MM.1S (cell line): ENCODE data around the gene NFIX.

Source experiments
- CTCF ChIP-seq: fragments of 300-600 bp; sonication (generic); IDR thresholded peaks from 2 replicates; pipeline ENCODE4 v1.5.1; 2016; ENCODE audit warnings: antibody characterized with exemption, low read length, mixed read lengths
- EZH2 ChIP-seq: fragments of 300-600 bp; sonication (generic); optimal IDR thresholded peaks from 2 replicates; pipeline ENCODE3; 2017; ENCODE audit warnings: low read depth, mild to moderate bottlenecking, antibody characterized with exemption, low read length, mixed read lengths
- EZH2phosphoT487 ChIP-seq: fragments of 300-600 bp; sonication (generic); IDR thresholded peaks from 2 replicates; pipeline ENCODE4 v1.6.1; 2018; ENCODE audit warnings: antibody characterized with exemption, low read length

GRCh38 chr19:13076320-13076719 lies 81.0 kb downstream of the NFIX start:
- TF ChIP-seq CTCF (no peak), EZH2 (no peak), EZH2phosphoT487 (no peak)
